ENCODE measurements around the gene CACNG3. TPM values are rescaled to one million over a fixed set of nuclear protein-coding genes. Genes with fewer than 3 reads are reported as not detected.

The CACNG3 gene
- total and polyA plus RNA-seq, 2 experiments from 2014 or later, result not detected

DNA sequence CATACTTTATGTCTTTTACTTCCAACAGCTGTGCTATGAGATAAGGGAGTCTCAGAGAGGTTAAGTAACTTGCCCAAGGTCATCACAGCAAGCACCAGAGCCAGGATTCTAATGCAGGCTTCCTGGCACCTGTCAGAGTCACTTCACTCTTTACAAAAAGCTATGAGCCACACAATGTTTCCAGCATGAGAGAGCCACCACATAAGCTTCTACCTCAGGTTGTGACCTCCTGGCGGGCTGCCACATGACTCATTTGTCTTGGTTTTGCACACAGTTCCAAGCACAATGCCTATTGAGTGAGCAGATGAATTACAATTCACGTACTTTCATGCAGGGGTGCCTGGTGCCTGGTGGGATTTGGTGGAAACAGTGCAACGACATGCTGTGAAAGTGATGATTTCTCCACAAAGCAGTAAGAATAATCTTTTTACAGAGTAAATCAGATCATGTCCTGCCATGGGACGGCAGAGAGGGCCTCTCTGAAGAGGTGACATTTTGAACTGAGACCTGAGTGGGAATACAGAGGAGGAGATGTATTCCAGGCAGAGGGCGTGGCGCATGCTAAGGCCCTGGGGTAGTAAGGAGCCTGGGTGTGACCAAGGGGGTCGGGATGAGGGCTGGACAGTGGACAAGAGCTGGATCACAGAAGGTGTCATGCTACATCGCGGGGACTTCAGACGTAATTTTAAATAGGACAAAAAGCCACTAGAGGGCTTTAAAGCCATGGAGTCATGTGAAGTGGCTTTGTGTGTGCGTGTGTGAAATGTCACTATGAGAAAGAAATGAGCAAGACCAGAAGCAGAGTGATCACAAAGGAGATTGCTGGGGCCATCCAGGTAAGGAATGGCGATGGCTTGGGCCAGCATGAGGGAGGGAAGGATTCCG, 53.4 kb downstream of the CACNG3 start:
- Histone ChIP-seq H3K9me2 (replicated peaks; ENCODE audit: insufficient read depth) (no peaks in the 10 kb centered on the region), H3K36me3 (replicated peaks; ENCODE audit: insufficient read depth, low read depth) (no peaks in the 10 kb centered on the region), H3K79me2 (no peaks in the 10 kb centered on the region), H3K4me2 (no peak overlapping the region), H3K4me1 (ENCODE audit: insufficient read depth) (no peaks in the 10 kb centered on the region), H2AFZ (no peak overlapping the region), H3K27ac (no peak overlapping the region), H4K20me1 (ENCODE audit: insufficient read depth, poor library complexity, severe bottlenecking) (no peaks in the 10 kb centered on the region), H3K27me3 (no peaks in the 10 kb centered on the region), H3K4me3 (no peak overlapping the region), H3K9me3 (ENCODE audit: low read depth) (no peaks in the 10 kb centered on the region)
- no peak for TF ChIP-seq EZH2phosphoT487 (IDR thresholded peaks at IDR 0.05; ENCODE audit: low read depth, severe bottlenecking, unreplicated experiment)
- no peak for TF ChIP-seq EZH2 (IDR thresholded peaks at IDR 0.05; ENCODE audit: borderline replicate concordance)
- TF ChIP-seq, protein P1, sequence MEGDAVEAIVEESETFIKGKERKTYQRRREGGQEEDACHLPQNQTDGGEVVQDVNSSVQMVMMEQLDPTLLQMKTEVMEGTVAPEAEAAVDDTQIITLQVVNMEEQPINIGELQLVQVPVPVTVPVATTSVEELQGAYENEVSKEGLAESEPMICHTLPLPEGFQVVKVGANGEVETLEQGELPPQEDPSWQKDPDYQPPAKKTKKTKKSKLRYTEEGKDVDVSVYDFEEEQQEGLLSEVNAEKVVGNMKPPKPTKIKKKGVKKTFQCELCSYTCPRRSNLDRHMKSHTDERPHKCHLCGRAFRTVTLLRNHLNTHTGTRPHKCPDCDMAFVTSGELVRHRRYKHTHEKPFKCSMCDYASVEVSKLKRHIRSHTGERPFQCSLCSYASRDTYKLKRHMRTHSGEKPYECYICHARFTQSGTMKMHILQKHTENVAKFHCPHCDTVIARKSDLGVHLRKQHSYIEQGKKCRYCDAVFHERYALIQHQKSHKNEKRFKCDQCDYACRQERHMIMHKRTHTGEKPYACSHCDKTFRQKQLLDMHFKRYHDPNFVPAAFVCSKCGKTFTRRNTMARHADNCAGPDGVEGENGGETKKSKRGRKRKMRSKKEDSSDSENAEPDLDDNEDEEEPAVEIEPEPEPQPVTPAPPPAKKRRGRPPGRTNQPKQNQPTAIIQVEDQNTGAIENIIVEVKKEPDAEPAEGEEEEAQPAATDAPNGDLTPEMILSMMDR (IDR thresholded peaks at IDR 0.05; ENCODE audit: poor library complexity), result no peak
- peak; percentile 31 for DNase-seq (ENCODE audit: low spot score)
- 76% methylated on average over 13 of the region's 13 CpGs for WGBS (ENCODE audit: low lambda C conversion rate, missing lambda C conversion rate)

DNA sequence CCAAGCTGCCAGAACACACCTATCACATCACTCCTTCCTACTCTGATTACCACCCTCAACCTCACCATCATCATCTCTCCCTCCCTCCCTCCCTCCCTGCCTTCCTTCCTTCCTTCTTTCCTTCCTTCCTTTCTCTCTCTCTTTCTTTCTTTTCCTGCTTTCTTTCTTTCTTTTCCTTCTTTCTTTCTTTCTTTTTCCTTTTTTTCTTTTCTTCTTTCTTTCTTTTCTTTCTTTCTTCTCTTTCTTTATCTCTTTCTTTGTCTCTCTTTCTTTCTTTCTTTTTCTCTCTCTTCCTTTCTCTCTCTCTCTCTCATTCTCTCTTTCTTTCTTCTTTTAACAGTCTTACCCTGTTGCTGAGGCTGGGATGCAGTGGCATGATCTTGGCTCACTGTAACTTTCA, 59.2 kb downstream of the CACNG3 start:
- Histone ChIP-seq H3K79me2 (no peaks in the 10 kb centered on the region), H3K36me3 (replicated peaks; ENCODE audit: insufficient read depth, low read depth) (no peaks in the 10 kb centered on the region), H2AFZ (no peak overlapping the region), H4K20me1 (ENCODE audit: insufficient read depth, poor library complexity, severe bottlenecking) (no peaks in the 10 kb centered on the region), H3K4me2 (no peak overlapping the region), H3K4me3 (no peak overlapping the region), H3K27me3 (peaks cover 5% of the 10 kb centered on the region), H3K9me2 (replicated peaks; ENCODE audit: insufficient read depth) (no peaks in the 10 kb centered on the region), H3K4me1 (ENCODE audit: insufficient read depth) (no peaks in the 10 kb centered on the region), H3K27ac (no peak overlapping the region), H3K9me3 (ENCODE audit: low read depth) (no peaks in the 10 kb centered on the region)
- DNase-seq (ENCODE audit: low spot score), result no peak
- TF ChIP-seq EZH2 (IDR thresholded peaks at IDR 0.05; ENCODE audit: borderline replicate concordance) (no peak), EZH2phosphoT487 (IDR thresholded peaks at IDR 0.05; ENCODE audit: low read depth, severe bottlenecking, unreplicated experiment) (no peak)
- TF ChIP-seq, protein P1 (IDR thresholded peaks at IDR 0.05; ENCODE audit: poor library complexity), result no peak

GRCh38 chr16:24318680-24319079, 62.5 kb downstream of the CACNG3 start:
- H3K36me3 ChIP-seq (replicated peaks; ENCODE audit: insufficient read depth, low read depth), result no peaks in the 10 kb centered on the region
- H4K20me1 ChIP-seq (ENCODE audit: insufficient read depth, poor library complexity, severe bottlenecking), result no peaks in the 10 kb centered on the region
- TF ChIP-seq EZH2phosphoT487 (IDR thresholded peaks at IDR 0.05; ENCODE audit: low read depth, severe bottlenecking, unreplicated experiment), result no peak
- no peak overlapping the region for H2AFZ ChIP-seq
- no peaks in the 10 kb centered on the region for H3K9me2 ChIP-seq (replicated peaks; ENCODE audit: insufficient read depth)
- no peak overlapping the region for H3K27ac ChIP-seq
- no peak overlapping the region for H3K4me2 ChIP-seq
- no peaks in the 10 kb centered on the region for H3K79me2 ChIP-seq
- no peak for DNase-seq (ENCODE audit: low spot score)
- no peaks in the 10 kb centered on the region for H3K4me1 ChIP-seq (ENCODE audit: insufficient read depth)
- H3K9me3 ChIP-seq (ENCODE audit: low read depth), result no peaks in the 10 kb centered on the region
- peaks cover 5% of the 10 kb centered on the region for H3K27me3 ChIP-seq
- H3K4me3 ChIP-seq, result no peak overlapping the region
- 55% methylated on average over 1 of the region's 1 CpG for WGBS (ENCODE audit: low lambda C conversion rate, missing lambda C conversion rate)

DNA sequence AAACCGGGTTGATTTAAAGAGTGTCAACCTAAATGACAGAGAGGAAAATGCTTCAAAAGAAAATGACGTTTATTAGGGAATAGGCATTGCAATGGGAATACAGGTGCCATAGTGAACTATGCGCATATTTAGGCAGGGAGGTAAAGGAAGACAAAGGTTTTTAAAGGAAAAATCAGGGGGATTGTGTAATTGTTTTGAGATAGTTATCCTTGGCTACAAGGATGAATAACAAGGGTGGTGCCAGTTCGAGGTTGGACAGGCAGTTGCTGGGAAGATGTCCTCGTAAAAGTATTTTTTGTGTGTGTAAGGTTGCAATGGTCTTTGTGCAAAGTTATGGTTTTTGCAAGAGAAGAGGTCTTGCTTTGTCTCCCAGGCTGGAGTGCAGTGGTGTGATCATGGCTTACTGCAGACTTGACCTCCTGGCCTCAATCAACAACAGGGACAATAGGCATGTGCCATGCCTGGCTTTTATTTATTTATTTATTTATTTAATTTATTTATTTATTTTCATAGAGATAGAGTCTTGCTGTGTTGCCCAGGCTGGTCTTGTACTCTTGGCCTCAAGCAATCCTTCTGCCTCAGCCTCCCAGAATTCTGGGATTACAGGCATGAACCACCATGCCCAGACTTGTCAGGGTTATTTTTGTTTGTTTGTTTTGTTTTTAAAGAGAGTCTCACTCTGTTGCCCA, 63.1 kb downstream of the CACNG3 start:
- H3K4me2 ChIP-seq, result no peak overlapping the region
- H3K27me3 ChIP-seq, result peaks cover 5% of the 10 kb centered on the region
- no peaks in the 10 kb centered on the region for H3K79me2 ChIP-seq
- TF ChIP-seq EZH2 (IDR thresholded peaks at IDR 0.05; ENCODE audit: borderline replicate concordance) (no peak), EZH2phosphoT487 (IDR thresholded peaks at IDR 0.05; ENCODE audit: low read depth, severe bottlenecking, unreplicated experiment) (no peak)
- TF ChIP-seq, protein P1 (IDR thresholded peaks at IDR 0.05; ENCODE audit: poor library complexity), result no peak
- DNase-seq (ENCODE audit: low spot score), result no peak
- H3K9me3 ChIP-seq (ENCODE audit: low read depth), result no peaks in the 10 kb centered on the region
- no peaks in the 10 kb centered on the region for H4K20me1 ChIP-seq (ENCODE audit: insufficient read depth, poor library complexity, severe bottlenecking)
- no peaks in the 10 kb centered on the region for H3K9me2 ChIP-seq (replicated peaks; ENCODE audit: insufficient read depth)
- no peak overlapping the region for H3K4me3 ChIP-seq
- no peaks in the 10 kb centered on the region for H3K36me3 ChIP-seq (replicated peaks; ENCODE audit: insufficient read depth, low read depth)
- no peak overlapping the region for H3K27ac ChIP-seq
- 77% methylated on average over 5 of the region's 5 CpGs for WGBS (ENCODE audit: low lambda C conversion rate, missing lambda C conversion rate)
- no peaks in the 10 kb centered on the region for H3K4me1 ChIP-seq (ENCODE audit: insufficient read depth)
- H2AFZ ChIP-seq, result no peak overlapping the region
